ENCODE data around the gene RAE1. TPM values are rescaled to one million over a fixed set of nuclear protein-coding genes. Genes with fewer than 3 reads are reported as not detected.

The RAE1 gene
- total and polyA plus RNA-seq, 2 donors (not counting 3 experiments of a cell fraction or from before 2014, with no cell fraction given), result 34.1 to 55.8 TPM

DNA sequence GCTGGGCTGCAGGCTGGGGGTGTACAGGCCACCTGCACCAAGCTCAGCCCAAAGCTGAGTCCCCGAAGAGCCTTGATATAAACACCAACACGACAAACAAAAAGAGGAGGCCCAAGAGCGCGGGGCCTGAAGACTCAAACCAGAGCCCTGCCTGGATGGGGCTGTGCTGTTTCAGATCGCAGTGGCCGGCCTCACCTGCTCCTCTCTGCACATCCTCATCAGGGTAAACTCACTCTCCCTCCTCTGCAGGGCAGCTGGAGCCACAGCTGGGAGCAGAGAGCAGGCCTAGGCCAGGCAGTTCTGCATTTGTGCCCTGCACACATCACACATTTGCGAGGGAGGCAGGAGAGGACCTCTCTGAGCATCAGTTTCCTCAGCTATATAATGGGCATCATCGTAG lies 36.4 kb downstream of the RAE1 start:
- intact Hi-C loops (cut with micrococcal nuclease), result loop anchor here (10.0 kb wide), 1 partner anchor 327 kb away; the partner anchor contains the start of gene PMEPA1

More for the DNA sequence above, 36.4 kb downstream of the RAE1 start:
- H3K4me3 ChIP-seq (replicated peaks in 1 of 3; ENCODE audit: insufficient read depth in 1 of 3, low read depth in 1 of 3, low read length in 3 of 3), result no peak overlapping the region
- peaks cover 15% of the 10 kb centered on the region for H3K4me1 ChIP-seq (ENCODE audit: control insufficient read depth, extremely low read depth, insufficient read depth, low read length)
- no peak overlapping the region for H3K9ac ChIP-seq (replicated peaks; ENCODE audit: extremely low read depth, insufficient read depth, low read length)
- H3K27me3 ChIP-seq (ENCODE audit: control insufficient read depth in 2 of 2, insufficient read depth in 2 of 2, low read length in 2 of 2), result no peaks in the 10 kb centered on the region
- H3K9me1 ChIP-seq (replicated peaks; ENCODE audit: control insufficient read depth, extremely low read depth, insufficient read depth, low read length), result no peaks in the 10 kb centered on the region
- no peak overlapping the region for H3K27ac ChIP-seq (ENCODE audit: insufficient read depth, low read depth, low read length)
- no peaks in the 10 kb centered on the region for H3K9me3 ChIP-seq (replicated peaks; ENCODE audit: control insufficient read depth, insufficient read depth, low read length)
- dilution Hi-C loops (cut with MboI; ENCODE audit: extremely low pct_ligation_motif_present, low sequenced_read_pairs), result no loop called here
- no peak overlapping the region for H2AFZ ChIP-seq (ENCODE audit: low read depth, low read length)
- FAIRE-seq (no peak), DNase-seq (ENCODE audit: low read depth, low spot score) (no peak)
- H3K4me2 ChIP-seq (ENCODE audit: insufficient read depth, low read length), result no peak overlapping the region
- H4K20me1 ChIP-seq (replicated peaks; ENCODE audit: control insufficient read depth, extremely low read depth, insufficient read depth, low read length), result no peaks in the 10 kb centered on the region
- BruUV-seq (replicated peaks), result no TSS peak
- H3K36me3 ChIP-seq (ENCODE audit: control insufficient read depth in 2 of 2, extremely low read depth in 1 of 2, insufficient read depth in 2 of 2, low read length in 2 of 2), result no peaks in the 10 kb centered on the region
- ChIA-PET CTCF (interaction anchor here (3.2 kb wide), 1 partner anchor 108 kb away, joined by 8 read pairs; no protein-coding TSS in a partner anchor), POLR2A (no interaction called here)
- no peak for TF ChIP-seq GATA2 (IDR thresholded peaks at IDR 0.05; ENCODE audit: insufficient read depth, insufficient read length, low read depth, low read length)
- TF ChIP-seq, protein P1, sequence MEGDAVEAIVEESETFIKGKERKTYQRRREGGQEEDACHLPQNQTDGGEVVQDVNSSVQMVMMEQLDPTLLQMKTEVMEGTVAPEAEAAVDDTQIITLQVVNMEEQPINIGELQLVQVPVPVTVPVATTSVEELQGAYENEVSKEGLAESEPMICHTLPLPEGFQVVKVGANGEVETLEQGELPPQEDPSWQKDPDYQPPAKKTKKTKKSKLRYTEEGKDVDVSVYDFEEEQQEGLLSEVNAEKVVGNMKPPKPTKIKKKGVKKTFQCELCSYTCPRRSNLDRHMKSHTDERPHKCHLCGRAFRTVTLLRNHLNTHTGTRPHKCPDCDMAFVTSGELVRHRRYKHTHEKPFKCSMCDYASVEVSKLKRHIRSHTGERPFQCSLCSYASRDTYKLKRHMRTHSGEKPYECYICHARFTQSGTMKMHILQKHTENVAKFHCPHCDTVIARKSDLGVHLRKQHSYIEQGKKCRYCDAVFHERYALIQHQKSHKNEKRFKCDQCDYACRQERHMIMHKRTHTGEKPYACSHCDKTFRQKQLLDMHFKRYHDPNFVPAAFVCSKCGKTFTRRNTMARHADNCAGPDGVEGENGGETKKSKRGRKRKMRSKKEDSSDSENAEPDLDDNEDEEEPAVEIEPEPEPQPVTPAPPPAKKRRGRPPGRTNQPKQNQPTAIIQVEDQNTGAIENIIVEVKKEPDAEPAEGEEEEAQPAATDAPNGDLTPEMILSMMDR (IDR thresholded peaks at IDR 0.05; ENCODE audit: extremely low read depth in 1 of 2, insufficient read depth in 1 of 2, low read depth in 1 of 2, low read length in 2 of 2), result no peak
- TF ChIP-seq POLR2A (IDR thresholded peaks at IDR 0.05; ENCODE audit: low read depth, low read length), result no peak
- TF ChIP-seq FOS (IDR thresholded peaks at IDR 0.05; ENCODE audit: borderline replicate concordance, insufficient read depth, low read length), result no peak
- no peak for TF ChIP-seq MYC (IDR thresholded peaks at IDR 0.05; ENCODE audit: low read depth, low read length)
- TF ChIP-seq EZH2 (IDR thresholded peaks at IDR 0.05; ENCODE audit: borderline replicate concordance, low read depth, low read length, severe bottlenecking), result no peak
- TF ChIP-seq JUN (IDR thresholded peaks at IDR 0.05; ENCODE audit: borderline replicate concordance, insufficient read depth, insufficient read length, low read depth), result no peak
- TF ChIP-seq, protein P2, sequence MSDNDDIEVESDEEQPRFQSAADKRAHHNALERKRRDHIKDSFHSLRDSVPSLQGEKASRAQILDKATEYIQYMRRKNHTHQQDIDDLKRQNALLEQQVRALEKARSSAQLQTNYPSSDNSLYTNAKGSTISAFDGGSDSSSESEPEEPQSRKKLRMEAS (IDR thresholded peaks at IDR 0.05; ENCODE audit: insufficient read depth, insufficient read length), result no peak
- TF ChIP-seq POLR2AphosphoS5 (IDR thresholded peaks at IDR 0.05; ENCODE audit: insufficient read depth, low read depth, low read length), result no peak
- peaks cover 8% of the 10 kb centered on the region for H3K79me2 ChIP-seq (ENCODE audit: control insufficient read depth, insufficient read depth, low read length)
